ENCODE measurements around the gene LRP1-AS. TPM values are rescaled to one million over a fixed set of nuclear protein-coding genes. Genes with fewer than 3 reads are reported as not detected.

Gene LRP1-AS
- total and polyA plus RNA-seq, 7 donors, result not detected

DNA sequence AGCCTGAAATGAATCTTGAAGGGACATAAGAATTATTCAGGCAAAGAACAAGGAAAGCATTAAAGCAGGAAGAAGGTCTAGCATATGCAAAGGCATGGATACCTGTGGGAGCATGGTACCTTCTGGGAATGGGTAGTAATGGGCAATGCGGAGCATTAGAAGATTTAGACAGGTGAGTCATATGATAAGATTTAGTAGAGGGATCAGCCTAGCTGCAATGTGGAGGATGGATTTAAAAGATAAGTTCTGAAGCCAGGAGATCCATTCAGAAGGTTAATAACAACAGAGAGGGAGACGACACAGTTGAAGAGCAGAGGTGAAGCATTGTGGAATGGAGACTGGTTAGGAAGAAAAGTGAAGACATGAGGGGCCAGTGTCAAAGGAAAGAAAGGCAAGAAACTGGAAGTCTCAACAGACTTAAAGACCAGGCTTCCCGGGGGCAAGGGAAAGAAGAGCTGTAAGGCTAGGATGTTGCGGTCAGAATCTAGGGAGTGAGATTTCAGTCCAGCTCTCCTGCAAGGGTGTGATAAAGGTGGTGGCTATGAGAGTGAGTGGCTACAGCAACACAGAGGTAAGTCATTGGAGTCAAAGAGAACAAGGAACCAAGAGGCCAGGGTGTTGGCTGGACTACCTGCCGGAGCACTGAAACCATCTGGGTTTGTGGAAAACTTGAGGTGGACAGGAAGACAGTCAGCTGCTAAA is 30.7 kb downstream of the LRP1-AS start:
- Histone ChIP-seq H3K36me3 (no peaks in the 10 kb centered on the region), H3K4me1 (peaks cover 0 to 11% (median 7%) of the 10 kb centered on the region in 4 donors), H3K27me3 (no peaks in the 10 kb centered on the region), H3K27ac (no peak overlapping the region), H3K9me3 (no peaks in the 10 kb centered on the region), H3K4me3 (no peak overlapping the region)
- DNase-seq, result no peak
- intact Hi-C loops (cut with DNase I), result no loop called here
- WGBS, 2 donors, result 77 to 91% methylated on average over 5 of the region's 5 CpGs
- TF ChIP-seq EP300 (IDR thresholded peaks at IDR 0.05) (no peak), POLR2A (IDR thresholded peaks at IDR 0.05) (no peak), POLR2AphosphoS5 (IDR thresholded peaks at IDR 0.05) (no peak)
- TF ChIP-seq, protein P1, sequence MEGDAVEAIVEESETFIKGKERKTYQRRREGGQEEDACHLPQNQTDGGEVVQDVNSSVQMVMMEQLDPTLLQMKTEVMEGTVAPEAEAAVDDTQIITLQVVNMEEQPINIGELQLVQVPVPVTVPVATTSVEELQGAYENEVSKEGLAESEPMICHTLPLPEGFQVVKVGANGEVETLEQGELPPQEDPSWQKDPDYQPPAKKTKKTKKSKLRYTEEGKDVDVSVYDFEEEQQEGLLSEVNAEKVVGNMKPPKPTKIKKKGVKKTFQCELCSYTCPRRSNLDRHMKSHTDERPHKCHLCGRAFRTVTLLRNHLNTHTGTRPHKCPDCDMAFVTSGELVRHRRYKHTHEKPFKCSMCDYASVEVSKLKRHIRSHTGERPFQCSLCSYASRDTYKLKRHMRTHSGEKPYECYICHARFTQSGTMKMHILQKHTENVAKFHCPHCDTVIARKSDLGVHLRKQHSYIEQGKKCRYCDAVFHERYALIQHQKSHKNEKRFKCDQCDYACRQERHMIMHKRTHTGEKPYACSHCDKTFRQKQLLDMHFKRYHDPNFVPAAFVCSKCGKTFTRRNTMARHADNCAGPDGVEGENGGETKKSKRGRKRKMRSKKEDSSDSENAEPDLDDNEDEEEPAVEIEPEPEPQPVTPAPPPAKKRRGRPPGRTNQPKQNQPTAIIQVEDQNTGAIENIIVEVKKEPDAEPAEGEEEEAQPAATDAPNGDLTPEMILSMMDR (IDR thresholded peaks at IDR 0.05), result no peak

DNA sequence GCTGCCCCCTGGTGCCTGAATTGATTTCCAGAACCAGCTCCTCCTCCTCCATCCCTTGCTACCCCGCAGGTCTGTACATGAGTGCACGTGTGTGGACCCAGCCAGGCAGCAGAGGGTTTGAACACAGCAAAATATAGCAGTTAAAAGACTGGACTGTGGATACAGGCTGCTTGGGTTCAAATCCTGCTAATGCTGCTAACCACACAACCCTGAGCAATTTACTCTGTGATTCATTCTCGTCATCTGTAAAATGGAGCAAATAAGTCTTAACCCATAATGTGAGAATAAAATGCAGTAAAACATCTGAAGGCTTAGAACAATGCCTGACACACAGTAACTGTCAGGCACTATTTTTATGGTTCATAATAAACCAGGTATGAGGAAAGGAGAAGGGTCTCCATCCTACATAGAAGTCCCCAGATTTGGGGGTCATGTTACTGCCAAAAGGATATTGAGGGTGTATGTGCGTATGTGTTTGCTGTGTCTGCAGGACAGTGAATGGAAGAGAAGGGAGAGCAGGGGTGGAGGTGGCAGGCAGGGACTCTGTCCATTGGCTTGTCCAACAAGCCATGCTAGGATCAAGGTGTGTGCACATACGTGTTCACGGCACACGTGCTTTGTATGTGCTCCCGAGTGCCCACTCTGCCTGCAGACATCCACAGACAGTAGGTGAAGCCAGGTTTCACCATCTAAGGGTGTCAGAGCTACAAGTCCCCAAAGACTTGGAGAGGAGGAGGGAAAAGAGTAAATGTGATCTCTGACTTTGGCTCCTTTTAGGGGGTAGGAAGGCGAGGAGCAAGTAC is 34.7 kb downstream of the LRP1-AS start:
- H3K4me1 ChIP-seq, result peaks cover 0 to 37% (median 32%) of the 10 kb centered on the region in 4 donors
- H3K36me3 ChIP-seq, result peaks cover 0 to 4% (median 2%) of the 10 kb centered on the region in 4 donors
- WGBS, 2 donors, result 60 to 67% methylated on average over 9 of the region's 9 CpGs
- TF ChIP-seq, protein P1 (IDR thresholded peaks at IDR 0.05), result peak in 1 of 4 experiments; percentile 82
- TF ChIP-seq EP300 (IDR thresholded peaks at IDR 0.05) (no peak), POLR2A (IDR thresholded peaks at IDR 0.05) (no peak), POLR2AphosphoS5 (IDR thresholded peaks at IDR 0.05) (no peak)
- H3K4me3 ChIP-seq, result peak overlapping the region; percentile 59 to 83 (median 68)
- no peaks in the 10 kb centered on the region for H3K27me3 ChIP-seq
- H3K27ac ChIP-seq, result peak overlapping the region; percentile 94 to 99 (median 98)
- no peak for DNase-seq
- H3K9me3 ChIP-seq, result no peaks in the 10 kb centered on the region
- intact Hi-C loops (cut with DNase I), result loop anchor here (1.0 to 5.0 kb wide), 2 partner anchors 43 to 105 kb away; partner anchors contain the start of gene ZBTB39

DNA sequence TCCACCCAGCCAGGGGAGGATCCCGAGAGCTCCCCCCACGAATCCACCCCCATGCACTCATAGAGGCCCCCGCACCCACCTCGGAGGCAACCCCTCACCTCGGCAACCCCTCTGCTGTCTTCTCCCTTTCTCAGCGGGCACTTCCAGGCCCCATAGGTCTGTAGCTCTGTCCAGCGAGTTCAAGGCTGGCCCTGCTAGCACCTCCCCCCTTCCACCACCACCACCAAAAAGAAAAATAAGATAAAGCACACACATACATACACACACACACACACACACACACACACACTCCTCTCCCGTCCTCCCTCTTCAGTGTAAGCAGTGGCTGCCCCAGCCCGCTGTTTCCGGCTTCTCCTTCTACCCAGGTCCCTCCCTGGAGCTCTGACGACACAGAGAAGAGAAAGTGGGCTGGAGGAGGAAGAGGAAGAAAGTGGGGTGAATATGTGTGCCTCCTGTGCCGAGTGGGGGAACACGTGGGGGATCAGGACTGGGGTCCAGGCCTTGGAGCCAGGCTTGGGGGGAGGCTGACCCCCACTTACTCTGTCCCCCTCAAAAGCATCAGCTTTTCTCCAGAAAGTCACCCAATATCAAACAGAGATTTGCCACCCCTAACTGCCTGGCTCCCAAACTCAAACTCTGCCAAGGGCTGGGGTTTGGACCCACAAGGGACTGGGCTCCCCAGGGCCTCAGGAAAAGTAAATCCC is 36.2 kb downstream of the LRP1-AS start, which contains the start of gene STAT6:
Gene STAT6 (minus strand): TSS at position 332 of the 704 bp plus-strand sequence. CDS start 3,084 bp downstream, outside the sequence.
- H3K36me3 ChIP-seq, result peaks cover 4 to 18% (median 11%) of the 10 kb centered on the region in 4 donors
- peaks cover 0 to 52% (median 47%) of the 10 kb centered on the region in 4 donors for H3K4me1 ChIP-seq
- H3K9me3 ChIP-seq, result no peaks in the 10 kb centered on the region
- intact Hi-C loops (cut with DNase I), result loop anchor here (1.0 to 5.0 kb wide), 2 partner anchors 24 to 104 kb away; partner anchors contain the start of gene ZBTB39
- peak within 1 kb of the TSS; percentile 59 to 83 (median 68) for H3K4me3 ChIP-seq
- WGBS, 2 donors, result 0 to 1% methylated on average over 13 of the region's 13 CpGs
- TF ChIP-seq POLR2A (IDR thresholded peaks at IDR 0.05) (peak; percentile 62 to 70), EP300 (IDR thresholded peaks at IDR 0.05) (no peak), POLR2AphosphoS5 (IDR thresholded peaks at IDR 0.05) (peak in 2 of 4 donors; percentile 7 to 46)
- TF ChIP-seq, protein P1 (IDR thresholded peaks at IDR 0.05), result peak in 1 of 4 experiments; percentile 15
- peak within 1 kb of the TSS; percentile 94 to 99 (median 98) for H3K27ac ChIP-seq
- H3K27me3 ChIP-seq, result no peaks in the 10 kb centered on the region
- DNase-seq, result peak; percentile 94

Measured in sigmoid colon (tissue), 7 donors.